Karpas-422 (cell line): Measurements from ENCODE around the gene ADAMTS3. TPM values are rescaled to one million over a fixed set of nuclear protein-coding genes. Genes with fewer than 3 reads are reported as not detected.

Experiments
- DNase-seq: peaks from one replicate; pipeline ENCODE4 v3.0.0-alpha.2; 2015
- H2AFZ ChIP-seq: fragments of 200-600 bp; sonication (generic); 2 replicates; pipeline ENCODE4 v1.6.1; 2014; ENCODE audit warnings: antibody characterized with exemption, low read length, mixed read lengths
- H3K27ac ChIP-seq: fragments of 200-600 bp; sonication (generic); 2 replicates; pipeline ENCODE4 v1.5.1; 2014; ENCODE audit warnings: mild to moderate bottlenecking, low read length, moderate library complexity
- H3K27me3 ChIP-seq: fragments of 200-600 bp; sonication (generic); 2 replicates; pipeline ENCODE4 v1.6.1; 2014; ENCODE audit warnings: low read length, mixed read lengths
- H3K36me3 ChIP-seq: fragments of 200-600 bp; sonication (generic); 2 replicates; pipeline ENCODE4 v1.6.1; 2014; ENCODE audit warnings: low read length, mixed read lengths; ENCODE audit not compliant: insufficient read depth
- H3K4me1 ChIP-seq: fragments of 200-600 bp; sonication (generic); 2 replicates; pipeline ENCODE4 v1.6.1; 2014; ENCODE audit warnings: mild to moderate bottlenecking, low read length, mixed read lengths
- H3K4me2 ChIP-seq: fragments of 200-600 bp; sonication (generic); 2 replicates; pipeline ENCODE4 v1.6.1; 2014; ENCODE audit warnings: low read length, low read depth, mild to moderate bottlenecking; ENCODE audit not compliant: poor library complexity, severe bottlenecking
- H3K4me3 ChIP-seq: fragments of 200-600 bp; sonication (generic); 2 replicates; pipeline ENCODE4 v1.5.1; 2014; ENCODE audit warnings: mild to moderate bottlenecking, antibody characterized with exemption, low read length, mixed read lengths
- H3K79me2 ChIP-seq: fragments of 200-600 bp; sonication (generic); 2 replicates; pipeline ENCODE4 v1.6.1; 2014; ENCODE audit warnings: mild to moderate bottlenecking, low read length, mixed read lengths
- H3K9ac ChIP-seq: fragments of 200-600 bp; sonication (generic); 2 replicates; pipeline ENCODE4 v1.6.0; 2014; ENCODE audit warnings: low read length
- H3K9me2 ChIP-seq: fragments of 200-600 bp; sonication (generic), shearing (Covaris generic); replicated peaks from 2 replicates; pipeline ENCODE4 v1.6.0; 2014; ENCODE audit warnings: mild to moderate bottlenecking, low read length, moderate library complexity; ENCODE audit not compliant: insufficient read depth
- H3K9me3 ChIP-seq: fragments of 300-700, 200-600 bp; sonication (generic); 2 replicates; pipeline ENCODE4 v1.6.1; 2014; ENCODE audit warnings: low read length, mixed read lengths
- H4K20me1 ChIP-seq: fragments of 200-600 bp; sonication (generic); 2 replicates; pipeline ENCODE4 v1.6.1; 2014; ENCODE audit warnings: mild to moderate bottlenecking, antibody characterized with exemption, low read length, low read depth; ENCODE audit not compliant: insufficient read depth
- total RNA-seq: library from RNA; depleted of rRNA; stranded (reverse); fragments of >200 nt; shearing (Covaris generic); gene quantifications from 2 replicates; pipeline ENCODE4 v1.2.3, GENCODE V29; 2014; ENCODE audit warnings: low replicate concordance

The ADAMTS3 gene
- total RNA-seq, 1 experiment from 2014 or later = not detected

- Histone ChIP-seq H2AFZ (no peak overlapping the region), H3K27ac (no peak overlapping the region), H3K36me3 (no peaks in the 10 kb centered on the region), H3K9me3 (no peaks in the 10 kb centered on the region), H3K27me3 (no peaks in the 10 kb centered on the region), H3K4me1 (no peaks in the 10 kb centered on the region), H3K4me3 (no peak overlapping the region), H4K20me1 (no peaks in the 10 kb centered on the region), H3K9me2 (no peaks in the 10 kb centered on the region; the same call in 1 of the 2 replicates), H3K4me2 (no peak overlapping the region), H3K9ac (no peak overlapping the region), H3K79me2 (no peaks in the 10 kb centered on the region)
- no peak for DNase-seq
These were observed 82.0 kb downstream of the ADAMTS3 start for GRCh38 chr4:72486991-72487390.

DNA sequence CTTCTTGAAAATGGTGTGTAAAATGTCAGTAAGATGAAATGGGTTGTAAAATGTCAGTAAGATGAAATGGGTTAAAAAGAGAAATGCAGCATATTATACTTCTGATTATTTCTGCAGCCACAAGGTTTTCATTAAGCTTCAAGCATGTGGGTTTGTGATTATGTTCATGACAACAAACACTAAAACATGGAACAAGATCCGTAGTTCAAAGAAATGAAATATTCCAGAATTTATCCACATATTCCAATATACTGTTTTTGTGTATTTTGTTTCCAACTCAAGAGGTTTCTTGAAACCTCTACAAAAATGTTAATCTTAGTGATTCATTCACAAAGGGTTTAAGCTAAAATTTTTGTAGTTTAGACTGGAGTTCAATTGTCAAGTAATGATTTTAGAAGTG lies 84.0 kb downstream of the ADAMTS3 start:
- no peaks in the 10 kb centered on the region for H3K79me2 ChIP-seq

DNA sequence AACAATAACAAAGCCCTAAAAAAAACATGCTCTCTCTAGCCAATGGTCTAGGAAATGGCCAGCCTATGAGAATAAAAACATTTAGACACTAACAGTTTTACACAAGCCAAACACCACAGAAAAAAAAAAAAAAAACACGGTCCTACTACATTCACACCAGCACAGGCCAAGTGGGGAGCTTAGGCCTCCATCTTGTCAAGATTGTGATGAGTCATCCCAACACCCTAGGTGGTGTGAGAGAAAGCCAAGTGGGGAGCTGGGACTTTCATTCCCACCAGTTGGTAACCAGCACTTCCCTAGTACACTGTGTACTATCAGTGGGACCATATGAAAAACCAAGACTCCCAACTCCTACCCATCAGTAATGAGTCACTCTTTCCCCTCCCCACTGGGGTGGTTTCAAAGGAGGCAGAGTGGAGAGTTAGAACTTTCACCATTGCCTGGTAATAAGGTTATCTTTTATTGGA lies 95.6 kb downstream of the ADAMTS3 start:
- no peaks in the 10 kb centered on the region for H3K9me2 ChIP-seq
- no peaks in the 10 kb centered on the region for H3K9me3 ChIP-seq
- H3K4me2 ChIP-seq = no peak overlapping the region
- H3K4me3 ChIP-seq = no peak overlapping the region
- H3K79me2 ChIP-seq = no peaks in the 10 kb centered on the region
- no peaks in the 10 kb centered on the region for H3K36me3 ChIP-seq
- H3K27me3 ChIP-seq = no peaks in the 10 kb centered on the region
- no peak overlapping the region for H3K27ac ChIP-seq
- H3K4me1 ChIP-seq = no peaks in the 10 kb centered on the region
- DNase-seq = no peak
- no peak overlapping the region for H2AFZ ChIP-seq
- no peak overlapping the region for H3K9ac ChIP-seq
- no peaks in the 10 kb centered on the region for H4K20me1 ChIP-seq

More for the DNA sequence above, 84.0 kb downstream of the ADAMTS3 start:
- Histone ChIP-seq H2AFZ (no peak overlapping the region), H4K20me1 (no peaks in the 10 kb centered on the region), H3K4me3 (no peak overlapping the region), H3K36me3 (no peaks in the 10 kb centered on the region), H3K4me1 (no peaks in the 10 kb centered on the region), H3K27me3 (no peaks in the 10 kb centered on the region), H3K9me2 (no peaks in the 10 kb centered on the region), H3K9me3 (no peaks in the 10 kb centered on the region), H3K9ac (no peak overlapping the region), H3K27ac (no peak overlapping the region), H3K4me2 (no peak overlapping the region)
- no peak for DNase-seq

GRCh38 chr4:72471816-72472215 lies 97.2 kb downstream of the ADAMTS3 start:
- Histone ChIP-seq H3K9me2 (no peaks in the 10 kb centered on the region), H3K79me2 (no peaks in the 10 kb centered on the region), H3K4me3 (no peak overlapping the region), H3K9me3 (no peaks in the 10 kb centered on the region), H3K4me1 (no peaks in the 10 kb centered on the region), H4K20me1 (no peaks in the 10 kb centered on the region), H3K9ac (no peak overlapping the region), H3K27ac (no peak overlapping the region), H2AFZ (no peak overlapping the region), H3K36me3 (no peaks in the 10 kb centered on the region), H3K4me2 (no peak overlapping the region), H3K27me3 (no peaks in the 10 kb centered on the region)
- no peak for DNase-seq

- no peaks in the 10 kb centered on the region for H3K9me2 ChIP-seq
- no peaks in the 10 kb centered on the region for H3K36me3 ChIP-seq
- no peak overlapping the region for H3K9ac ChIP-seq
- H3K27me3 ChIP-seq = no peaks in the 10 kb centered on the region
- no peak overlapping the region for H3K27ac ChIP-seq
- peak; percentile 76 for DNase-seq
- H2AFZ ChIP-seq = no peak overlapping the region
- H3K4me2 ChIP-seq = no peak overlapping the region
- no peaks in the 10 kb centered on the region for H4K20me1 ChIP-seq
- no peaks in the 10 kb centered on the region for H3K79me2 ChIP-seq
- H3K9me3 ChIP-seq = no peaks in the 10 kb centered on the region
- H3K4me1 ChIP-seq = no peaks in the 10 kb centered on the region
- H3K4me3 ChIP-seq = no peak overlapping the region
These were observed 100.0 kb downstream of the ADAMTS3 start for GRCh38 chr4:72468904-72469502.

DNA sequence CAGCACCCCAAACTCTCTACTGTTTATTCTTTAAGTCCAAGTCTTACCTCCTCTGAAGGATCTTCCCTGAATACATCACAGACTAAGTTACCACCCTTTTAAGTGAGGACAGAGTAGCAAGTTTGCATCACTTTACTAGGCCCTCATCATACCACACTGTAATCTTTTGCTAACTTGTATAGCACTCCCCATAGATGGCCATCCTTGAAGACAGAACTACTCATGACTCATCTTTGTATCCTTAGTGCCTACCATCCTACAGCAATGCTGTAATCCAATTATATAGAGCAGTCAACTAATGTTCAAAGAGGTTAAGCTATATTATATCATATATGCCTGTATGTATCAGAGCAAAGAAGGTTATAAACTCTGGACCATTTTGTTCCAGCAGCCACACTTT lies 101.4 kb downstream of the ADAMTS3 start:
- H3K36me3 ChIP-seq = no peaks in the 10 kb centered on the region
- no peak overlapping the region for H3K4me2 ChIP-seq
- H3K9me3 ChIP-seq = no peaks in the 10 kb centered on the region
- no peaks in the 10 kb centered on the region for H3K4me1 ChIP-seq
- H3K9me2 ChIP-seq = no peaks in the 10 kb centered on the region
- no peaks in the 10 kb centered on the region for H3K79me2 ChIP-seq
- H4K20me1 ChIP-seq = no peaks in the 10 kb centered on the region
- no peak overlapping the region for H2AFZ ChIP-seq
- H3K27me3 ChIP-seq = no peaks in the 10 kb centered on the region
- H3K4me3 ChIP-seq = no peak overlapping the region
- no peak overlapping the region for H3K9ac ChIP-seq
- no peak overlapping the region for H3K27ac ChIP-seq
- no peak for DNase-seq

DNA sequence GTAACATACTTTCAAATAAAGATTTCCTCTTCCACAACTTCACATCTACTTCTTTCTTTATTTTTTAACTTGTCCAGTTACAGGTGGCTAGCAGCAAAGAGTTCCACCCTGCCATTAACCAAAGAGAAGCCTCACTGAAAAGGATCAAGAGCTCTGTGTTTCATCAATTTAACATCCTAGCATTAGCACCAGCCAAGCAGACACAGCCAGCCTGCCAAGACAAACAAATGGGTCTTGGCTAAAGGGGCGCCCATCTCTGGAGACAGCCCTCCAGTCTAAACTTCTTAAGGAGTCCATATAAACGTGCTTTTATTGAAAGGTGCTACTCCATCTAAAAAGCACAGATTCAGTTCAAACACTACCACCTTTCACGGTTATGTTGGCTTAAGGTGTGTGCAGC lies 105.3 kb downstream of the ADAMTS3 start:
- Histone ChIP-seq H3K9ac (no peak overlapping the region), H3K4me2 (no peak overlapping the region), H4K20me1 (no peaks in the 10 kb centered on the region), H3K9me2 (no peaks in the 10 kb centered on the region), H3K79me2 (no peaks in the 10 kb centered on the region), H3K9me3 (no peaks in the 10 kb centered on the region), H3K4me3 (no peak overlapping the region), H3K27ac (no peak overlapping the region), H3K4me1 (no peaks in the 10 kb centered on the region), H3K36me3 (no peaks in the 10 kb centered on the region), H2AFZ (no peak overlapping the region), H3K27me3 (no peaks in the 10 kb centered on the region)
- DNase-seq = no peak

- H3K4me3 ChIP-seq = no peak overlapping the region
- H2AFZ ChIP-seq = no peak overlapping the region
- H3K27ac ChIP-seq = no peak overlapping the region
- H3K4me2 ChIP-seq = no peak overlapping the region
- no peaks in the 10 kb centered on the region for H3K36me3 ChIP-seq
- no peaks in the 10 kb centered on the region for H3K4me1 ChIP-seq
- no peaks in the 10 kb centered on the region for H3K9me3 ChIP-seq
- no peaks in the 10 kb centered on the region for H3K79me2 ChIP-seq
- H3K27me3 ChIP-seq = 0 out of 2 replicates have a peak, but pooled peaks cover 3% of the 10 kb centered on the region
- H4K20me1 ChIP-seq = no peaks in the 10 kb centered on the region
- no peak for DNase-seq
- no peaks in the 10 kb centered on the region for H3K9me2 ChIP-seq
- no peak overlapping the region for H3K9ac ChIP-seq
These were observed 111.9 kb downstream of the ADAMTS3 start for GRCh38 chr4:72457158-72457557.
